ENCODE measurements around the gene TBC1D10B.
A peak's percentile ranks its signal among the peaks of the same experiment; 100 is the strongest.

The TBC1D10B gene

GRCh38 chr16:30378236-30379157 is 8.2 kb upstream of the TBC1D10B start:
- POLR2A ChIA-PET, result interaction anchor here (0.6 to 1.6 kb wide), 5 partner anchors 8 to 288 kb away, joined by 3 to 6 read pairs (median 4); partner anchors contain the start of gene ZNF48
- no peak for TF ChIP-seq CTCF (IDR thresholded peaks at IDR 0.05; ENCODE audit: control extremely low read depth, extremely low read depth, low read depth, missing control alignments)
- CTCF ChIA-PET, result interaction anchor here (0.6 to 1.6 kb wide), 4 partner anchors 16 to 287 kb away, joined by 3 read pairs; partner anchors contain the start of gene TBX6
- DNase-seq (ENCODE audit: extremely low spot score), result peak; percentile 98

- TF ChIP-seq CTCF (IDR thresholded peaks at IDR 0.05; ENCODE audit: control extremely low read depth, extremely low read depth, low read depth, missing control alignments), result no peak
- CTCF ChIA-PET, result interaction anchor here (0.6 to 1.6 kb wide), 4 partner anchors 15 to 286 kb away, joined by 3 read pairs; partner anchors contain the start of gene TBX6
- POLR2A ChIA-PET, result interaction anchor here (0.6 to 1.3 kb wide), 2 partner anchors 18 to 288 kb away, joined by 3 to 4 read pairs; partner anchors contain the start of gene ZNF48
- peak; percentile 79 for DNase-seq (ENCODE audit: extremely low spot score)
Observed at GRCh38 chr16:30377812-30378235, 7.5 kb upstream of the TBC1D10B start.

- ChIA-PET POLR2A (interaction anchor here (0.6 to 1.3 kb wide), 2 partner anchors 18 to 289 kb away, joined by 3 to 4 read pairs; partner anchors contain the start of gene ZNF48), CTCF (interaction anchor here (1.1 to 1.6 kb wide), 4 partner anchors 14 to 285 kb away, joined by 3 read pairs; partner anchors contain the start of genes DCTPP1 and TBX6)
- TF ChIP-seq CTCF (IDR thresholded peaks at IDR 0.05; ENCODE audit: control extremely low read depth, extremely low read depth, low read depth, missing control alignments), result no peak
- no peak for DNase-seq (ENCODE audit: extremely low spot score)
Observed at GRCh38 chr16:30377050-30377811, 6.9 kb upstream of the TBC1D10B start.

GRCh38 chr16:30376461-30376902 is 6.2 kb upstream of the TBC1D10B start:
- ChIA-PET POLR2A (no interaction called here), CTCF (interaction anchor here (1.1 to 1.5 kb wide), 2 partner anchors 16 to 53 kb away, joined by 3 read pairs; partner anchors contain the start of gene DCTPP1)
- no peak for TF ChIP-seq CTCF (IDR thresholded peaks at IDR 0.05; ENCODE audit: control extremely low read depth, extremely low read depth, low read depth, missing control alignments)
- no peak for DNase-seq (ENCODE audit: extremely low spot score)

GRCh38 chr16:30375864-30376263 is 5.6 kb upstream of the TBC1D10B start:
- POLR2A ChIA-PET, result no interaction called here
- CTCF ChIA-PET, result interaction anchor here (1.1 to 1.5 kb wide), 2 partner anchors 17 to 54 kb away, joined by 3 read pairs; partner anchors contain the start of gene DCTPP1
- TF ChIP-seq CTCF (IDR thresholded peaks at IDR 0.05; ENCODE audit: control extremely low read depth, extremely low read depth, low read depth, missing control alignments), result no peak
- no peak for DNase-seq (ENCODE audit: extremely low spot score)

- POLR2A ChIA-PET, result no interaction called here
- DNase-seq (ENCODE audit: extremely low spot score), result no peak
- TF ChIP-seq CTCF (IDR thresholded peaks at IDR 0.05; ENCODE audit: control extremely low read depth, extremely low read depth, low read depth, missing control alignments), result no peak
- CTCF ChIA-PET, result no interaction called here
Observed at GRCh38 chr16:30374538-30374937, 4.2 kb upstream of the TBC1D10B start, which contains the start of gene MYL11. Gene MYL11, plus strand, starts transcription at chr16:30374802. Its CDS starts 56 bp downstream, at chr16:30374858.

Data from GM10248 (cell line).